Measurements from ENCODE around the gene NEB.

Gene NEB

GRCh38 chr2:151729415-151729811 lies 4.9 kb downstream of the NEB start:
- TF ChIP-seq GATA2 (IDR thresholded peaks at IDR 0.05; ENCODE audit: low read depth, low read length): no peak
- TF ChIP-seq GATA3 (IDR thresholded peaks at IDR 0.05; ENCODE audit: low read depth, low read length): no peak

- TF ChIP-seq GATA2 (IDR thresholded peaks at IDR 0.05; ENCODE audit: low read depth, low read length) (no peak), GATA3 (IDR thresholded peaks at IDR 0.05; ENCODE audit: low read depth, low read length) (no peak)
Measured at GRCh38 chr2:151728804-151729414, 5.4 kb downstream of the NEB start.

- no peak for TF ChIP-seq GATA2 (IDR thresholded peaks at IDR 0.05; ENCODE audit: low read depth, low read length)
- TF ChIP-seq GATA3 (IDR thresholded peaks at IDR 0.05; ENCODE audit: low read depth, low read length): no peak
Measured at GRCh38 chr2:151727593-151728552, 6.4 kb downstream of the NEB start.

GRCh38 chr2:151721161-151721560 lies 13.1 kb downstream of the NEB start:
- TF ChIP-seq GATA2 (IDR thresholded peaks at IDR 0.05; ENCODE audit: low read depth, low read length) (no peak), GATA3 (IDR thresholded peaks at IDR 0.05; ENCODE audit: low read depth, low read length) (no peak)

- TF ChIP-seq GATA3 (IDR thresholded peaks at IDR 0.05; ENCODE audit: low read depth, low read length) (no peak), GATA2 (IDR thresholded peaks at IDR 0.05; ENCODE audit: low read depth, low read length) (no peak)
Measured at GRCh38 chr2:151720521-151720920, 13.8 kb downstream of the NEB start.

GRCh38 chr2:151718796-151719195 lies 15.5 kb downstream of the NEB start:
- TF ChIP-seq GATA3 (IDR thresholded peaks at IDR 0.05; ENCODE audit: low read depth, low read length) (no peak), GATA2 (IDR thresholded peaks at IDR 0.05; ENCODE audit: low read depth, low read length) (no peak)

GRCh38 chr2:151718247-151718646 lies 16.0 kb downstream of the NEB start:
- TF ChIP-seq GATA3 (IDR thresholded peaks at IDR 0.05; ENCODE audit: low read depth, low read length) (no peak), GATA2 (IDR thresholded peaks at IDR 0.05; ENCODE audit: low read depth, low read length) (no peak)

GRCh38 chr2:151716721-151717120 lies 17.6 kb downstream of the NEB start:
- TF ChIP-seq GATA3 (IDR thresholded peaks at IDR 0.05; ENCODE audit: low read depth, low read length) (no peak), GATA2 (IDR thresholded peaks at IDR 0.05; ENCODE audit: low read depth, low read length) (no peak)

GRCh38 chr2:151713291-151713903 lies 20.9 kb downstream of the NEB start:
- TF ChIP-seq GATA2 (IDR thresholded peaks at IDR 0.05; ENCODE audit: low read depth, low read length): no peak
- TF ChIP-seq GATA3 (IDR thresholded peaks at IDR 0.05; ENCODE audit: low read depth, low read length): no peak

GRCh38 chr2:151711025-151711424 lies 23.3 kb downstream of the NEB start:
- TF ChIP-seq GATA3 (IDR thresholded peaks at IDR 0.05; ENCODE audit: low read depth, low read length) (no peak), GATA2 (IDR thresholded peaks at IDR 0.05; ENCODE audit: low read depth, low read length) (no peak)

- no peak for TF ChIP-seq GATA2 (IDR thresholded peaks at IDR 0.05; ENCODE audit: low read depth, low read length)
- no peak for TF ChIP-seq GATA3 (IDR thresholded peaks at IDR 0.05; ENCODE audit: low read depth, low read length)
Measured at GRCh38 chr2:151708788-151709187, 25.5 kb downstream of the NEB start.

- TF ChIP-seq GATA3 (IDR thresholded peaks at IDR 0.05; ENCODE audit: low read depth, low read length): no peak
- no peak for TF ChIP-seq GATA2 (IDR thresholded peaks at IDR 0.05; ENCODE audit: low read depth, low read length)
Measured at GRCh38 chr2:151707857-151708256, 26.4 kb downstream of the NEB start.

GRCh38 chr2:151695778-151696177 lies 38.5 kb downstream of the NEB start:
- no peak for TF ChIP-seq GATA2 (IDR thresholded peaks at IDR 0.05; ENCODE audit: low read depth, low read length)
- TF ChIP-seq GATA3 (IDR thresholded peaks at IDR 0.05; ENCODE audit: low read depth, low read length): no peak

- no peak for TF ChIP-seq GATA3 (IDR thresholded peaks at IDR 0.05; ENCODE audit: low read depth, low read length)
- TF ChIP-seq GATA2 (IDR thresholded peaks at IDR 0.05; ENCODE audit: low read depth, low read length): no peak
Measured at GRCh38 chr2:151691631-151692030, 42.6 kb downstream of the NEB start.

All from SH-SY5Y (cell line).